Fibroblast of lung (primary cell): ENCODE measurements around the gene TTC31.

Experiments used
- EZH2 ChIP-seq: IDR thresholded peaks from 2 replicates; pipeline ENCODE4 v1.5.1; 2012; ENCODE audit warnings: low read length, control low read depth, mild to moderate bottlenecking; ENCODE audit errors: missing control alignments
- TF ChIP-seq, protein P1 (sequence below), 2 donors: IDR thresholded peaks in 1 of 2; conservative IDR thresholded peaks in 1 of 2; 1 replicate in 1 of 2; 2 replicates in 1 of 2; pipeline ENCODE4 v1.5.1; 2011 to 2012; ENCODE audit warnings: low read length in 2 of 2, control low read depth in 1 of 2, inconsistent platforms in 1 of 2, low read depth in 1 of 2, mild to moderate bottlenecking in 1 of 2

DNA sequence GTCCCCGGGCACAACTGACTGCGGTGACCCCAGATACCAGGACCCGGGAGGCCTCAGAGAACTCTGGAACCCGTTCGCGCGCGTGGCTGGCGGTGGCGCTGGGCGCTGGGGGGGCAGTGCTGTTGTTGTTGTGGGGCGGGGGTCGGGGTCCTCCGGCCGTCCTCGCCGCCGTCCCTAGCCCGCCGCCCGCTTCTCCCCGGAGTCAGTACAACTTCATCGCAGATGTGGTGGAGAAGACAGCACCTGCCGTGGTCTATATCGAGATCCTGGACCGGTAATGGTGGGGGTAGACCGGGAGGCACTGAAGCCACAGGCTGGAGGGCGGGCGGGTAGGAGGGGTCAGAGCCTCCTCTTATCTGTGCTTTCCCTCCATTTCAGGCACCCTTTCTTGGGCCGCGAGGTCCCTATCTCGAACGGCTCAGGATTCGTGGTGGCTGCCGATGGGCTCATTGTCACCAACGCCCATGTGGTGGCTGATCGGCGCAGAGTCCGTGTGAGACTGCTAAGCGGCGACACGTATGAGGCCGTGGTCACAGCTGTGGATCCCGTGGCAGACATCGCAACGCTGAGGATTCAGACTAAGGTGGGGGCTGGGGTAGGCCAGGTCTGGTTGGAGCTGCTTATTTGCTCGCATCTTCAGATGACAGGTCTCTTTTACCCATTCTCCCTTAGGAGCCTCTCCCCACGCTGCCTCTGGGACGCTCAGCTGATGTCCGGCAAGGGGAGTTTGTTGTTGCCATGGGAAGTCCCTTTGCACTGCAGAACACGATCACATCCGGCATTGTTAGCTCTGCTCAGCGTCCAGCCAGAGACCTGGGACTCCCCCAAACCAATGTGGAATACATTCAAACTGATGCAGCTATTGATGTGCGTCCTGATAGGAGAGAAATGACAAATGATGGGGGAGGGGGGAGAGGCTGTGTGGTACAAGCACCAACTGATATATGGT, 47.6 kb downstream of the TTC31 start:
- TF ChIP-seq, protein P1, sequence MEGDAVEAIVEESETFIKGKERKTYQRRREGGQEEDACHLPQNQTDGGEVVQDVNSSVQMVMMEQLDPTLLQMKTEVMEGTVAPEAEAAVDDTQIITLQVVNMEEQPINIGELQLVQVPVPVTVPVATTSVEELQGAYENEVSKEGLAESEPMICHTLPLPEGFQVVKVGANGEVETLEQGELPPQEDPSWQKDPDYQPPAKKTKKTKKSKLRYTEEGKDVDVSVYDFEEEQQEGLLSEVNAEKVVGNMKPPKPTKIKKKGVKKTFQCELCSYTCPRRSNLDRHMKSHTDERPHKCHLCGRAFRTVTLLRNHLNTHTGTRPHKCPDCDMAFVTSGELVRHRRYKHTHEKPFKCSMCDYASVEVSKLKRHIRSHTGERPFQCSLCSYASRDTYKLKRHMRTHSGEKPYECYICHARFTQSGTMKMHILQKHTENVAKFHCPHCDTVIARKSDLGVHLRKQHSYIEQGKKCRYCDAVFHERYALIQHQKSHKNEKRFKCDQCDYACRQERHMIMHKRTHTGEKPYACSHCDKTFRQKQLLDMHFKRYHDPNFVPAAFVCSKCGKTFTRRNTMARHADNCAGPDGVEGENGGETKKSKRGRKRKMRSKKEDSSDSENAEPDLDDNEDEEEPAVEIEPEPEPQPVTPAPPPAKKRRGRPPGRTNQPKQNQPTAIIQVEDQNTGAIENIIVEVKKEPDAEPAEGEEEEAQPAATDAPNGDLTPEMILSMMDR (conservative IDR thresholded peaks at IDR 0.05 in 1 of 2, IDR thresholded peaks at IDR 0.05 in 1 of 2; ENCODE audit: low read depth in 1 of 2, low read length in 2 of 2) = no peak
- TF ChIP-seq EZH2 = no peak
